ENCODE data around the gene APBA2. TPM values are rescaled to one million over a fixed set of nuclear protein-coding genes. Genes with fewer than 3 reads are reported as not detected.

APBA2 gene
- total RNA-seq, 4 donors from 2014 or later: 7.7 to 14.4 (median 11.6) TPM

- intact Hi-C loops (cut with DNase I): no loop called here
- Histone ChIP-seq H3K4me3 (replicated peaks in 1 of 3) (no peak overlapping the region), H3K36me3 (no peaks in the 10 kb centered on the region), H3K9me3 (no peaks in the 10 kb centered on the region), H3K27ac (no peak overlapping the region), H3K27me3 (no peaks in the 10 kb centered on the region), H3K4me1 (peaks cover 7 to 10% of the 10 kb centered on the region in 2 donors)
- TF ChIP-seq CTCF (IDR thresholded peaks at IDR 0.05): no peak
- no peak for TF ChIP-seq POLR2A (IDR thresholded peaks at IDR 0.05)
- 89 to 100% methylated on average over 7 to 15 of the region's 15 CpGs for WGBS, 2 donors
- DNase-seq: no peak
These were observed 222.3 kb downstream of the APBA2 start for GRCh38 chr15:29107971-29108645.

- H3K27ac ChIP-seq: no peak overlapping the region
- DNase-seq: no peak
These were observed 224.0 kb downstream of the APBA2 start for GRCh38 chr15:29109762-29110161.

GRCh38 chr15:29110176-29110575, 224.4 kb downstream of the APBA2 start:
- intact Hi-C loops (cut with DNase I): no loop called here
- Histone ChIP-seq H3K36me3 (no peaks in the 10 kb centered on the region), H3K4me3 (replicated peaks in 1 of 3) (no peak overlapping the region), H3K27ac (no peak overlapping the region), H3K9me3 (no peaks in the 10 kb centered on the region), H3K4me1 (peaks cover 4% of the 10 kb centered on the region in 2 donors), H3K27me3 (no peaks in the 10 kb centered on the region)
- 88 to 98% methylated on average over 4 of the region's 5 CpGs for WGBS, 2 donors
- no peak for DNase-seq
- no peak for TF ChIP-seq POLR2A (IDR thresholded peaks at IDR 0.05)
- no peak for TF ChIP-seq CTCF (IDR thresholded peaks at IDR 0.05)

More at GRCh38 chr15:29109762-29110161, 224.0 kb downstream of the APBA2 start:
- Histone ChIP-seq H3K4me1 (no peaks in the 10 kb centered on the region), H3K27me3 (no peaks in the 10 kb centered on the region), H3K9me3 (no peaks in the 10 kb centered on the region), H3K4me3 (replicated peaks in 1 of 3) (no peak overlapping the region), H3K36me3 (no peaks in the 10 kb centered on the region)
- WGBS, 2 donors: 95 to 100% methylated on average over 4 of the region's 10 CpGs
- TF ChIP-seq CTCF (IDR thresholded peaks at IDR 0.05) (no peak), POLR2A (IDR thresholded peaks at IDR 0.05) (no peak)
- intact Hi-C loops (cut with DNase I): no loop called here

GRCh38 chr15:29110733-29111132, 225.0 kb downstream of the APBA2 start:
- Histone ChIP-seq H3K36me3 (no peaks in the 10 kb centered on the region), H3K27me3 (no peaks in the 10 kb centered on the region), H3K4me1 (peaks cover 9 to 10% of the 10 kb centered on the region in 2 donors), H3K4me3 (replicated peaks in 1 of 3) (no peak overlapping the region), H3K9me3 (no peaks in the 10 kb centered on the region), H3K27ac (no peak overlapping the region)
- DNase-seq: no peak
- intact Hi-C loops (cut with DNase I): no loop called here
- TF ChIP-seq POLR2A (IDR thresholded peaks at IDR 0.05): no peak
- TF ChIP-seq CTCF (IDR thresholded peaks at IDR 0.05): no peak
- WGBS, 2 donors: 92 to 93% methylated on average over 9 of the region's 9 CpGs

GRCh38 chr15:29111705-29112281, 226.0 kb downstream of the APBA2 start:
- 92 to 96% methylated on average over 8 to 13 of the region's 13 CpGs for WGBS, 2 donors
- no peak overlapping the region for H3K27ac ChIP-seq

More at GRCh38 chr15:29111705-29112281, 226.0 kb downstream of the APBA2 start:
- no peaks in the 10 kb centered on the region for H3K9me3 ChIP-seq
- no peak for TF ChIP-seq CTCF (IDR thresholded peaks at IDR 0.05)
- TF ChIP-seq POLR2A (IDR thresholded peaks at IDR 0.05): no peak
- intact Hi-C loops (cut with DNase I): no loop called here
- no peaks in the 10 kb centered on the region for H3K36me3 ChIP-seq
- peaks cover 10% of the 10 kb centered on the region in 2 donors for H3K4me1 ChIP-seq
- H3K4me3 ChIP-seq (replicated peaks in 1 of 3): no peak overlapping the region
- H3K27me3 ChIP-seq: no peaks in the 10 kb centered on the region
- DNase-seq: no peak
